GM21515 (cell line): ENCODE results near the gene ADARB2.

ENCODE experiments used
- ATAC-seq: cut with Tn5 transposase; IDR thresholded peaks from one replicate; pipeline ENCODE4 v1.9.1; 2021; ENCODE audit not compliant: unreplicated experiment

Gene ADARB2

DNA sequence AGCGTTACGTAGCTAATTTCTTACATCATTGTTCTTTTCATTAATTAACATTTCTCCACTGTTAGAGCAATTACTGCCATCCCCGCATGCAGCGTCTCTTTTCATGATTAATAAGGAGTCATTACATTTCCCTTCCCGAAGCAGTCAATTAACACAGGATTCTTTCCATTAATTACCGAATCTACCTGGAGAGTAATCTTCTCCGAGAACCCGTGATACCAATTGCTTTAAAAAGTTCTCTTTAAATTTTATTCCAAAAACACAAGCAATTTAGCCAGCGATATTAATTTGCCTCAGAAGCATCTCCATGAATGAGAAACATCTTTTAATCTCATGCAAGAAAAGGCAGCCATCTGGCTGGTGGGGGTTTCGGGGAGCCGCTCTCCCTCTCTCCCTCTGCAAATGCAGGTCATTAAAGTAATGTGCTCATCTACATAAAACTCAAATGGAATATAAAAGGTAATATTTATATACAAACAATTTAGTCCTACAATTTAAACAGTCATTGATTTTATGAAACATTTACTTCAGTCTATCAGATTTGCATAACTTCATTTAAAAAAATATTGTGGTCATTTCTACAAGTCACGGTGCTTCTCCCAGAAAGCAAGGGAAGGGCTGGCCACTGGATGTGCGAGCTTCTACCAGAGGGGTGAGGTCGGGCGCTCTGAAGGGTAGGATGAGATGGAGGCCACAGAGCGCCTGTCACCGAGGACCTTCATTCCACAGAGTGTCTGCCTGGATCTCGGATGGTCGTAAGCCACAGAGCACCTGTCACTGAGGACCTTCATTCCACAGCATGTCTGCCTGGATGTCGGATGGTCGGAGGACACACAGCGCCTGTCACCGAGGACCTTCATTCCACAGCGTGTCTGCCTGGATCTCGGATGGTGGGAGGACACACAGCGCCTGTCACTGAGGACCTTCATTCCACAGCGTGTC is 536.2 kb downstream of the ADARB2 start:
- ATAC-seq, result no peak

DNA sequence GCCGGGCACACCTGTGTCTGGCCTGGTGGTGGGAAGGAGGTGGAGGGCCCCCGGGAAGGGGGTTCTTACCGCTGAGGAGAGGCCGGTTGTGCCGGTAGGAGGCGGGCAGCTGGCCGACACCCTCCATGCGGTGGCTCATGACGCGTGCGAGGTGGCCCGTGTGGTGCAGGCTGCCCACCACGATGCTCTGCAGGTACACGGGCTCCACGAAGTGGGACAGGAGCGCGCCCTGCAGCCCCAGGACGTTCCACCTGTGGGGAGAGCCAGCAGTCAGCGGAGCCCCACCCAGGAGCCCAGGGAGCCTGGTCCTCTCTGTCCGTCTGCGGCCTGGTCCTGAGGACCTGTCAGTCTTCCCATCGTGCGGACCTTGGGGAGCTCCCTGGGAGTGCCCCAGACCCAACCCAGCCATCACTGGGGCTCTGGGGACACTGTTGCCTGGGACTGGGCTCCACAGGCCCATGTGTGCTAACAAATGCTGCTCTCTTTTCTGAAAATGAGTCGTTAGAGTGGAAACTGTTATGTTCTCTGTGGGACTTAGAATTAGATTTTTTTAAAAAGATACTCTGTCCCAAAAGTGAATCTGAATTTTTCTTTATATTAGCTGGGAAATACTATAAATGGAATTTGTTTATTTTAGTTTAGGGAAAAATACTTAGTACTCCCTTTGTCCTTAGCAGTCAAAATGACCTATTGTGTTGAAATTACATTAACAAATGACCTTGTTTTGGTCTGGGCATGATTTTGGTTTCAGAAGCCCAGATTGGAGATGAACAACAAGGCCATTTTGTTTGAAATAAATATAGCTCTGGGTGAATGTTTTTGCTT is 537.2 kb downstream of the ADARB2 start:
- no peak for ATAC-seq

DNA sequence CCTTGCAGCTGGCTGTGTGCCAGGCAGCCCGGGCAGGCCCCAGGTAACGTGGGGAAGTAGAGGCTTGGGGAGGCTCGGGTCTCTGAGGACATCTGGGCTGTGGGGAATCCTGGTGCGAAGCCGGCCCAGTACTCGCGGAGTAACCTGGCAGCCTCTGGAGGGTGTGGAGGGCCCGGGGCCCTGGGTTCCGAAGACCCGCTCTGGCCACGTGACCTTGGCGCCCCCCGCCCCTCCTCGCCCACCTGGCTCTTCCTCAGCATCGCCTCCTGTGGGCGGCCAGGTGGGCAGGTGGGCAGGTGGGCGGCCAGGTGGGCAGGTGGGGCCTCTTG is 538.0 kb downstream of the ADARB2 start:
- ATAC-seq, result no peak

DNA sequence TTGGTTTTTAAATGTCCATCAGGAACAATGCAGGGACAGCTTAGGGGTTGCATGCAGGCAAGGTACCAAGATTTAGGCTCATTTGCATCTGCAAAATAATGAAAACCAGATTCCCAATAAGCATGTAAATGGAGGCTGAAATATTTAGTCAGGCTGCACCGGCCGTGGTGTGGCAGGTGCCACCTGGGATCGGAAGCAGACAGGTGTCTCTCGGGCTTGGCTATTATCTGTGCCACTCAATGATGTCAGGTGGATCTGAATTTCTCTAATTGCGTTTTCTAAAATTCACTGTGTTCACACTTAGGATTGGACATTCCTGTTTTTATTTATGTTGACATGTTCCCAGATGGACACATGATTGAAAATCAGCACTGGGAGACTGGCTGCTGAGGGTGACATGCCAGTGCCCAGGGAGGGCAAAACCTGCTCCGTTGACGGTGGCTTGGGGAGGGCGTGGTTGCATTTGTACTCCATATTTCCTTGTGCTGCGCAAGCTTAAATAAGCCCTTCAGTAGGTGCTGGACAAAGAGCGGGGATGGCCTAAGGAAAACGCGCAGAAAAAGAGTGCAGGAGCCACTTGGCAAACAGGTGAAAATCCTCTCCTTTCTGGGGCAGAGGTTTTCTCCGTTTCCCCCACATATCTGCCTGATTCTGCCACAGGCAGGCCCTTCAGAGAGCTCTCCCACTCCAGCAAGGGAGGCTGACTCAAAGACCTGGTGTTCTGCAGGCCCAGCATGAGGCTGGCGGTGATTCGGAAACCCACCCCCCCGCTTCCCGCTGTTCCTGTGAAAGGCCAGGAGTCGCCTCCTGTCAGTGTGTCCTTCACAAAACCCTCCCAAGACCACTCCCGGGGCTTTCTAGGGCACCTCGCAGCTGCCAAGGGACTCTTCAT is 538.6 kb downstream of the ADARB2 start:
- ATAC-seq, result no peak

DNA sequence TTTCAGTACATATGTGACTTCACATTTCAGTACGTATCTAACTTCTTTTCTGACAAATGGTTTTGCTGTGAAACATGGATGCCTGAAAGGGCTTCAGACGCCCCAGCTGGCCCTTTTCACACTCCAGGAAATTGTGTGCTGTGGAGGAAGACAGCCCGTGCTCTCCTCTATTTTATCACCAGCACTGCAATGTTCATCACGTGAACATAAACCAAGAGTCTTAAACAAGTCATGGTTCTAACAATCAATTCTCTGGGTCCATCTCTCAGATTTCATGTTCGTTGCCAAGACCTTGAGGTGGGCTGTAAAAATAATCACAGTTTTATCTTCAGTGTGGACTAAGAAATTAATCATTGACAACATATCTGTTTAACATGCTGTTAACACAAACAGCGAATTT is 539.9 kb downstream of the ADARB2 start:
- no peak for ATAC-seq

DNA sequence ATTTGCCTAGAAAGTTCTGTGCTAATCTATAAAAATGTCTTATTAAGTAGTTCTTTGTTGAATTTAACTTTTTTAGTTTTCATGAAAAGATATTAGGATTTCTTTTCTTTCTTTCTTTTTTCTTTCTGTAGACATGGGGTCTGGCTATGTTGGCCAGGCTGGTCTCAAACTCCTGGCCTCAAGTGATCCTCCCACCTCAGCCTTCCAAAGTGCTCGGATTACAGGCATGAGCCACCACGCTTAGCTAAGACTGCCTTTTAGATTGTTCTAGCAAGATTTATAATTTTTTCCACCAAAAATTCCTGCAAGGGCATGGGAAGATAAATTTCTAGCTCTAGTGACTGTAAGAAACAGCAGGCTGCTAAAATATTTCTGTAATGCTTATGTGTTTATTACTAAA is 540.7 kb downstream of the ADARB2 start:
- no peak for ATAC-seq

DNA sequence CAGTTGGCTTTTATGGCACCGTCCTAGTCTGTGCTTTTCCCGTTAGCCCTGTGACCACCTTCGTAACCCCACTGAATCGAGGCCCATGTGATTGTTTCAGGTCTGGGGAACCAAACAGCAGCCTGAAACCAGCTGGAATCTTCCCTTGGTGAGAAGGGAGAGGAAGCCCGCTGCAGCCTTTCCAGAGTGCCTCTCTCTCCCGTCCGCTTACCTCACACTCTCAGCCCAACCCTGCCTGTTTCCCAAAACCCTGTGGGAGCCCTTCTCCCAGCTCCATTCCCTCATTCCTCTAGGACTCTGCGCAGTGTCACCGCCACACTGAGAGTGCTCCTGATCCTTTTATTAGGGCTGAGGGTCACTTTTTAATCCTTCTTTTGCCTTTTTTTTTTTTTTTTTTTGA is 541.5 kb downstream of the ADARB2 start:
- no peak for ATAC-seq

DNA sequence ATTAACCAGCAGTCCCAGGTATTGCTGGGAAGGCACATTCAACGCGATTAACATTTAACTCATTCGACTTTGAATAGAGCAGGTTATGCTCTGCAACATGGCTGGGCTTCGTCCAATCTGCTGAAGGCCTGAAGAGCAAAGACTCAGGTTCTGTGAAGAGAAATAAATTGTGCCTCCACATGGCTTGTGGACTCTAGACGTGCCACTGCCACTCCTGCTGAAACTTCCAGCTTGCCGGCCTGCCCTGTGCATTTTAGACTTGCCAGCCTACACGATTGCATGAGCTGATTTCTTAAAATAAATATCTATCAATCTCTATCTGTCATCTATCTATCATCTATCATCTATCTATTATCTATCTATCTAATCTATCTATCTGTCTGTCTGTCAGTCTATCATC is 543.2 kb downstream of the ADARB2 start:
- ATAC-seq, result no peak

DNA sequence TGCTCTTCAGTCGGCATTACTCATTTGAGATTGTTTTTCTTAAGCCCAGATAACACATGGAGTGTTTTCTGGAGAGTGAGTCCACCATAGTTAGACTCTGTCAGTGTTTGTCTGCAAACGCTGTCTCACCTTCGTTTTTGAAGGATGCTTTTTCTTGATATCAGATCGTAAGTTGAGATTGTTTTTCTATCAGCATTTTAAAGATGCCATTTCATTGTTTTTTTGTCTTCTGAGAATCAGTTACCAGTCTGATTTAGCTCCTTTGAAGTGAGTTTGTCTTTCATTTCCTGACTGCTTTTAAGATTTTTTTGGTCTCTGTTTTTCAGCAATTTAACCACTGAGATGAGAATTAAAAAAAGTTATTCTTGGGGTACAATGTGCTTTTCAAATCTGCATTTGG is 543.8 kb downstream of the ADARB2 start:
- no peak for ATAC-seq

DNA sequence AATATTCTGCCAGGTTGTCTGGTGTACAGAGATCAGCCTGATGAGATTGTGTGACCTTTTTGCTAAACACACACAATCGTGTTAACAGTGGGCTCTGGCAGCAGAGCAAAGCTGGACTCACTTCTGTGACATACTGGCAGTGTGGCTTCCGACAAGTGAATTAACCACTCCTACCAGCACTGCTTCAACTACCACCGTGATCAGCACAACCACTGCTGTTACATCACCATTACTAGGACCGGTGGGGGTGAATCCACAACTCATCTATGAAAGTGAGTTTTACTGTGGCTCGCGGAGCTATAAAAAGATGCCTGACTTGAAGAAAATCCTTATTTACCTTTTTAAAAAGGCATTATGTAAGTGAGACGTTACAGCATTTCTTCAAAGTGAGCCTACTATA is 545.6 kb downstream of the ADARB2 start:
- no peak for ATAC-seq

DNA sequence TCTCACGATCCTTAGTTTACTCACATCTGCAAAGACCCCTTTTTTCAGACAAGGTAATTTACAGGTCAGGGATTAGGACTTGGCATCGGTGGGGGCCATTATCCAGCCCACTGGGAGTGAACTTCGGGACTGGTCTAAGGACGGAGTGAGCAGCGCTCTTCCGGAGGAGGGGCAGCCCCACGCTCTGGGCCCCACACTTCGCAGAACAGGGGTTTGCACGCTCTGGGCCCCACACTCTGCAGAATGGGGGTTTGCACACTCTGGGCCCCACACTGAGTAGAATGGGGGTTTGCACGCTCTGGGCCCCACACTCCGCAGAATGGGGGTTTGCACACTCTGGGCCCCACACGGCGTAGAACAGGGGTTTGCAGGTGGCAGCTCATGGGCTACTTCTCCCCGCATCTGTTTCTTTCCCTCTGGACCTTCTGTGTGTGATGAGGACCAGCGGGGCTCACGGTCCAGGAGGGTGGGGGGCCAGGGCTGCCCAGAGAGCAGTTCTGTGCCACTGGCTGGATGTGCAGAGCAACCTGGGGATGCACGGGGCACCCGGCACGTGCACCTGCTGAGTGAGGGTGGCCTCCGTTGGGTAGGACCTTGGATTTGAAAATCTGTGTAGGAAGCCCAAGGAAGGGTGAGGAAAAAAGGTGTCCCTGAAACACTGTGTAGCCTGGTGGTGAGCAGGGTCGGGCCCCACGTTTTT is 546.4 kb downstream of the ADARB2 start:
- ATAC-seq, result no peak

DNA sequence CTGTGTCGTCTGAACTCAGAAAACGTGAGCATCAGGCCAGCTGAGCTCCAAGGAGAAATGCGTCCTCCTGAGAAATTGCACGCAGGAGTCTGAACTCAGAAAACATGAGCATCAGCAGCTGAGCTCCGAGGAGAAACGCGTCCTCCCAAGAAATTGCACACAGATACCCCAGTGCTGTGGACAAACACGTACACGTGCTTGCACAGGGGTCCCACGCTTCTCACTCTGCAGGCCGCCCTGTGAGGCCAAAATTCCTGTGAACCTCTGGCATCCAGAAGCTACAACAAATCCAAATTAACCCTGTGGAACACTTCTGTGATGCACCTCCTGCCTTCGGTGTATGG is 547.3 kb downstream of the ADARB2 start:
- no peak for ATAC-seq

DNA sequence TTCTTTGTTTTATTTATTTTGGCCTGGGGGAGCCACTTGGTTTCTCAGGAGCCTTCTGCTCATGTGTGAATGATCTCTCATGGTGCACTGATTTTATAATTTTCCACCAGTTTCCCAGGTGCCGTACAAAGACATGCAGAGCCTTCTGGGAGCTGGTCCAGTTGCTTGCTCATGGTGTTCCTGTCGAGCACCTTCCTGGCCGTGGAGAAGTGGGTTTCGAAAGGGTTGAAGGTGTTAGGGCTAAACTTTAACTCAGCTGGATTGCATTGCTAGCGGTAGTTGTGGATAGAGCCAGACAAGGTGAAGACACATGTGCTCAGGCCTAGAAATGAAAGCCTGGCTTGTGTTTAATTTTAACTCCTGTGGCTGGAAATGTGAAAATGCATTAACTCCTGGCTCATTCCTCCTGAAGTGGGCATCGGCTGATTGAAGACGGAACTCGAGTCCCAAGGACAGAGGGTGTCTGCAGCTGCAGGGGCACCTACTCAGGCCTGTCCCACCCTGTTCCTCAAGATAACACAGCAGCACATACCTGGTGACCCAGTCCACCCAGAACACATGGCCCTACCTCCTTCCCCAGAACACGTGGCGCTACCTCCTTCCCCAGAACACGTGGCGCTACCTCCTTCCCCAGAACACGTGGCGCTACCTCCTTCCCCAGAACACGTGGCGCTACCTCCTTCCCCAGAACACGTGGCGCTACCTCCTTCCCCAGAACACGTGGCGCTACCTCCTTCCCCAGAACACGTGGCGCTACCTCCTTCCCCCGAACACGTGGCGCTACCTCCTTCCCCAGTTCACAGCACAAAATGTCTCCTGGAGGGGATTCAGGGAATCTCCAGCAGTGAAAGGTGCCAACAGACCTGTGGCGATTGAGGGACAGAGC is 547.9 kb downstream of the ADARB2 start:
- no peak for ATAC-seq

DNA sequence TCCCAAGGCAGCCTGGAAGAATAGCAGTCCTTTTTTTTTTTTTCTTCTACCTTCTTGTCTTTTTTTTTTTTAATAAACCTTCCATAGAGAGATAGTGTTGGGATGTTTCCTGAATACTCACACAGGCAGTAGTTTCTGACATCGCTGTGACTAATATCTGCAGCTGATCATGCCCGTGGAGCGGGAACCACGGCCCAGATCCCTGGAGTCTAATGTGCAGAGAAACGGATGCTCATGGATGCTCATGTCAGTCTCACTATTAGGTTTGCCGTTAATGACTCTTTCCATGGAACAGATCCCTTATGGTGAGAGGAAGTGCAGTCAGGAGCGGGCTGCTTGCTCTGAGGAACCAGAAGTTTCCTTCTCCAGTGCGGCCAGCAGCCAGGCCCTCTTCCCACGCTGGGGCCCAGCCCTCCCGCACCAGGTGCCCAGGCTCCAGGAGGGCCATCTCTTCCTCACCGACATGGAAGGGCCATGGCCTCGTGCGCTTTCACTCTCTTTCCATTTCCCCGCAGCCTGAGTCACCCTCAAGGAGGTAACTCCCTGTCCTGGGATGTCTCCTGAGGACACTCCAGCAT is 548.7 kb downstream of the ADARB2 start:
- no peak for ATAC-seq

DNA sequence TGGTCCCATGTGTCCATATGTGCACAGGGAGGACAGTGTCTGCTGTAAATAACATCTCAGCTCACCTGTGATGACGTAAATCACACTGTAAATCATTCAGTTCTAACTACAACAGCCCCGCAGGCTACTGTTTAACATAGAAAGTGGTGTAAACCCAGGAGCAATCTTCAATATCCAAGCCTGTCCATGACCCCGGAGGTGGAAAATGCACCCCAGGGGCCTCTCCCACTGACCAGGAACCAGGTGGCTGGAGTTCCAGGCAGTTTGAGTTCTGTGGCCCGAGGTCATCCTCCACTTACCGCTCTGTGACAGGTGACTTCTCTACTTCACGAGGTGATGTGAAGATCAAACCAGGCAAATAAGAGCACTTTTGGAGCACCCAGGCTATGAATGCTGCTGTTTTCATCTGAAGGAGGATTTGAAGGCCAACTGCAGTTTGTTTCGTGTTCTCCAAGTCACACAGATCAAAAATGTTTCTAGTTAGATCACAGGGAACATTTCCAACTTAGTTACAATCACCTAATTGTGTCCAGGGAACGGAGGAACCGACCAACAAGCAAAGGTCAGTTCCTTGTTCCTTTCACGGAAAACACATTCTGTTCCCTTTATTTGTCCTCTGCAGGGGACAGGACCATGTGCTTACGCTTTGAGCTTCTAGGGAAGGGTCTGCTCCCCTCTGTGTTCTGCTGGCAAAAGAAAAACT is 549.3 kb downstream of the ADARB2 start:
- ATAC-seq, result no peak

DNA sequence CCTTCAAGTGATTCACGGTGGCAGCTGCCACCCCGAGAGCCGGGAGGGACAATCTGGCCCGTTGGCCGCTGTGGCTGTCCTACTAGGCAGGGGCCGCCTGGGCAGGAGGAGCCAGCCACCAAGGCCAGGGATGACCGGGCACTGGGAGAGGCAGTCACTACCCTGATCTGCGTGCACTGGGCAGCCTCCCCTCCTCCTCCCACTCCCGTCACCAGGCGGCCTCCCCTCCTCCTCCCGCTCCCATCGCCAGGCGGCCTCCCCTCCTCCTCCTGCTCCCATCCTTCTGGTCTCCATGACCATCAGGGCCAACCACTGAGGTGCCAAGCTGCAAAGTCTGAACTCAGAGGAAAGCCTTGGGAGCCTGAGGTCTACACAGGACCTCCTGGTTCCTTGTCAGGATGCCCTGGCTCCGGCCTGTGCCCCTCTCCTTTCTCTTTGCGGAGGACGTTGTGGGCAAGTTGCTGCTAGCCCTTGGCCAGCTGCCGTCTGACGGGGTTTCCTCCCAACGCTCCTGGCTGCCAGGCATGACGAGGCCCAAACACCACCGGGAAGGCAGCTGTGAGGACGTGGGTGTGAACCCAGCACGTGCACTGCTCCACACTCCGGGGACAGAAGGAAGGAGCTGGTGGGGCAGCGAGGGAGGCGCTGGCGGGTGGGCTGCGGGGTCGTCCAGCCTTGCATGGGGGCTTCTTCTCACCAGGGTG is 550.0 kb downstream of the ADARB2 start:
- ATAC-seq, result no peak

DNA sequence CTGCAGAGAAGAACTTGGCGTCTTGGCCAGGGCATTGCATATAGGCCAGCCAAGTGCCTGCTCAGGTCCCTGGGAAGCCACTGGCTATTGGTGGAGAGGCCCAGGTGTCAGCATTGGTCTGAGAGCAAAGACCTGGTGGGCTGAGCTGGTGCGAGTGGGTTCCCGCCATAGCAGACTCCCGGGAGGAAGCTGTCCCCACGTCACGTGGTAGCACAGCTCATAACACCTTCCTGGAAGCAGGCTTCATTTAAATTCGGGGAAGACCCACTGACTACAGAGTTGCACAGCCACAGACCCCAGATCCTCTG is 550.7 kb downstream of the ADARB2 start:
- ATAC-seq, result no peak

DNA sequence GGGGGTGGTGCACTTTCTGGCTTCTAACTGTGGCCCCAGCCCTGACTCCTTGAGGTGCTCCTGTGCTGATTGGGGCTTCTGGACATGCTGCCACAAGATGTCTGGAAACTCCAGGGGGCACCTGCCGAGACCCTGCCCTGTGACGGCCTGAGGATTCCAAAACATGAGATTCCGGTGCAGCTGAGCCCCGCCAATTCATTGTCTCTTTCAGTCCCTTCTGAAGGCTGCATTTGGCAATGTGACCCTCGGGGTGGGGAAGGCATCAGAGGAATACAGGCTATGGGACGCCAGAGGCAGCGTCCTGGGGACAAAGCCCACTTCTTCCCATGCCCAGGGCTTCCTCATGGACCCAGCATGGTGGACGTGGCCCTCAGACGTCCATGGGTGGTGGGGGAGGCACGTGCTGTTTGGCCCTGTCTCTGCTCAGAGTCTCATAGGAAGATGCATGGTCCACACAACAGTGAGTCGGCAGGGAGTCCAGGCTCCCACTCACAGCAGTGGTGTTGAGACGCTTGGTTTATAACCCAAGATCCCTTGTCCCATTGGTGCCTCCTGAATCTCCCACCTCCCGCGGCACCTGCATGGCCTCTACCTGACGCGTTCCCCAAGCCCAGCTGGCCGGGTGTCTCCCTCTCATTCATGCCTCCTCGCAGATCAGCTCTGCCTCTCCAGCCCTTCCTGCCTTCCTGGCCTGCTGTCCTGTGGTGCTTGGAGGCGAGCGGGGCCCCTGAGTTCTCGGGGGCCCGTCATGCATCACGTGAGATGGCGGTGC is 551.2 kb downstream of the ADARB2 start:
- ATAC-seq, result no peak
